ENCODE results near the gene JAM3. TPM values are rescaled to one million over a fixed set of nuclear protein-coding genes. Genes with fewer than 3 reads are reported as not detected.
A peak's percentile ranks its signal among the peaks of the same experiment; 100 is the strongest.

Gene JAM3
- total and polyA plus RNA-seq, 2 of the 8 experiments (the other 6 are each of a cell fraction or from before 2014, with no cell fraction given), result 19.6 to 42.8 TPM

DNA sequence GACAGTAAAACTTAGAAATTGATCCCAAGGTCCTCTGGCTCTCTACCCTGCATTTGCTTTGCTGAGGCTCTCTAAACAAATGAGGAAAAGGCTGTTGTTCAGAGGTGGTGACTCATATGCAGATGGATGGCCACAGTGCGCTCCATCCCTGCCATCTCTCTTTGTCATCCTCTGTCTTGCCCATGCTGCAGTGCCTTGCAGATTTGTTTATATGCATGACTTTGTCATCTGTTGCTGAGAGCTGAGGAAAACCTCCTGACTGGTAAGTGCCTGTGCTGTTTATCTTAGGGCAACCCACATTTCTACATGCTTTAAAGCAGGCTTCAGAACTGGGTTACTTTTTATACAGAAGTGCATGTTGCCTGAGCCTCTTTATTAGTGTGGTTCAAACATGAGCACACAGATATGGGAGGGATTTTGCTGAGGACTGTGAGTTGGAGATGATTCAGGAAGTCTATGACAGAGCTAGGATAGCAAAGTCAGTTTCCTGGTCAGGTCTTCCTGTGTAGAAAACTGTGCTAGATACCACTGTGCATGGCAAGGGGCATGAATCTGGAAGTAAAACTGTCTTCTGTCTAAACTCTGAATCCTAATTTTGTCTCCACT is 57.4 kb downstream of the JAM3 start:
- Histone ChIP-seq H3K14ac (ENCODE audit: insufficient read length) (no peak overlapping the region), H2BK12ac (ENCODE audit: low read depth, low read length) (no peak overlapping the region), H3K18ac (ENCODE audit: extremely low read depth, low read length) (no peak overlapping the region), H3K23ac (ENCODE audit: insufficient read length) (no peak overlapping the region), H3K79me1 (ENCODE audit: low read depth, low read length) (no peaks in the 10 kb centered on the region; the same call in 1 of the 2 replicates), H3K23me2 (ENCODE audit: low read depth, low read length) (no peaks in the 10 kb centered on the region; the same call in 1 of the 2 replicates), H3K4me1 (replicated peaks in 1 of 4; ENCODE audit: control insufficient read depth in 3 of 4, insufficient read depth in 4 of 4, low read length in 3 of 4) (peaks cover 0 to 16% (median 11%) of the 10 kb centered on the region in 4 experiments; a peak in 4 of 7 replicates), H3K4me3 (ENCODE audit: extremely low read depth in 1 of 4, insufficient read depth in 2 of 4, low read depth in 3 of 4, low read length in 4 of 4) (no peak overlapping the region), H4K8ac (ENCODE audit: extremely low read depth, insufficient read depth, low read length) (no peak overlapping the region), H4K5ac (ENCODE audit: insufficient read length, low read depth, low read length) (no peak overlapping the region), H3K56ac (replicated peaks; ENCODE audit: insufficient read length, low read depth, low read length) (no peak overlapping the region), H4K91ac (replicated peaks; ENCODE audit: insufficient read length, low read length) (no peak overlapping the region), H3K27me3 (replicated peaks in 1 of 4; ENCODE audit: control insufficient read depth in 3 of 4, extremely low read depth in 1 of 4, insufficient read depth in 3 of 4, low read length in 3 of 4) (peaks cover 0 to 10% (median 5%) of the 10 kb centered on the region in 4 experiments; a peak in 3 of 7 replicates), H2AFZ (ENCODE audit: low read length) (no peak overlapping the region), H2BK20ac (ENCODE audit: low read length) (no peak overlapping the region), H3K4me2 (ENCODE audit: insufficient read depth in 1 of 2, low read depth in 2 of 2, low read length in 2 of 2) (peak overlapping the region in 1 of 2 experiments; percentile 68; a peak in 2 of 4 replicates), H2BK120ac (replicated peaks; ENCODE audit: low read depth, low read length) (no peak overlapping the region), H3K27ac (ENCODE audit: low read depth, low read length) (no peak overlapping the region), H2BK5ac (ENCODE audit: low read depth, low read length) (no peak overlapping the region), H2AK5ac (ENCODE audit: low read depth, low read length) (no peak overlapping the region), H4K20me1 (replicated peaks in 1 of 2; ENCODE audit: control insufficient read depth in 1 of 2, insufficient read depth in 2 of 2, low read length in 2 of 2) (peaks cover 2 to 7% of the 10 kb centered on the region in 2 experiments), H3K9me3 (ENCODE audit: insufficient read depth in 2 of 2, low read depth in 1 of 2, low read length in 1 of 2) (peaks cover 0 to under 1% of the 10 kb centered on the region in 2 experiments; a peak in 1 of 4 replicates), H3K79me2 (ENCODE audit: control insufficient read depth in 1 of 2, insufficient read depth in 2 of 2, low read length in 2 of 2) (no peaks in the 10 kb centered on the region; a peak in 1 of 4 replicates), H2BK15ac (ENCODE audit: low read length) (no peak overlapping the region), H3K9ac (replicated peaks in 1 of 4; ENCODE audit: extremely low read depth in 1 of 4, low read depth in 3 of 4, low read length in 3 of 4) (no peak overlapping the region), H3K4ac (replicated peaks; ENCODE audit: insufficient read length, low read depth, low read length) (no peak overlapping the region), H3K36me3 (ENCODE audit: control insufficient read depth in 2 of 4, insufficient read depth in 4 of 4, low read length in 3 of 4) (no peaks in the 10 kb centered on the region; a peak in 1 of 8 replicates)
- peak; percentile 87 for TF ChIP-seq RFX5 (IDR thresholded peaks at IDR 0.05; ENCODE audit: borderline replicate concordance, low read depth, low read length)
- TF ChIP-seq, protein P1, sequence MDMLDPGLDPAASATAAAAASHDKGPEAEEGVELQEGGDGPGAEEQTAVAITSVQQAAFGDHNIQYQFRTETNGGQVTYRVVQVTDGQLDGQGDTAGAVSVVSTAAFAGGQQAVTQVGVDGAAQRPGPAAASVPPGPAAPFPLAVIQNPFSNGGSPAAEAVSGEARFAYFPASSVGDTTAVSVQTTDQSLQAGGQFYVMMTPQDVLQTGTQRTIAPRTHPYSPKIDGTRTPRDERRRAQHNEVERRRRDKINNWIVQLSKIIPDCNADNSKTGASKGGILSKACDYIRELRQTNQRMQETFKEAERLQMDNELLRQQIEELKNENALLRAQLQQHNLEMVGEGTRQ (IDR thresholded peaks at IDR 0.05; ENCODE audit: low read length), result no peak
- no peak for TF ChIP-seq SIRT6 (IDR thresholded peaks at IDR 0.05; ENCODE audit: low read length)
- no peak for TF ChIP-seq CHD2 (IDR thresholded peaks at IDR 0.05; ENCODE audit: low read length)
- TF ChIP-seq CREB1 (IDR thresholded peaks at IDR 0.05), result 0 out of 2 replicates have a peak, but pooled peaks have one; percentile 27
- TF ChIP-seq RNF2 (IDR thresholded peaks at IDR 0.05; ENCODE audit: borderline replicate concordance, low read depth, low read length, missing control alignments, poor library complexity, severe bottlenecking), result no peak
- no peak for TF ChIP-seq NANOG (IDR thresholded peaks at IDR 0.05; ENCODE audit: insufficient read depth, low read depth, low read length, poor library complexity, severe bottlenecking)
- TF ChIP-seq JUND (IDR thresholded peaks at IDR 0.05; ENCODE audit: low read length), result peak; percentile 78
- 41% methylated on average over 1 of the region's 1 CpG; no CpG with 5 or more reads in 1 of the 2 experiments for WGBS, 2 experiments (ENCODE audit: extremely low coverage in 1 of 2, insufficient coverage in 1 of 2, insufficient read length in 1 of 2, insufficient replicate concordance in 2 of 2, low coverage in 1 of 2, low lambda C conversion rate in 2 of 2, missing lambda C conversion rate in 1 of 2)
- ChIA-PET POLR2A (ENCODE audit: partially characterized antibody) (interaction anchor here (0.8 to 1.2 kb wide), 2 partner anchors 9 to 89 kb away, joined by 3 to 5 read pairs; no protein-coding TSS in a partner anchor), CTCF (ENCODE audit: partially characterized antibody) (interaction anchor here (0.6 to 3.1 kb wide), 10 partner anchors 10 to 91 kb away, joined by 3 to 12 read pairs (median 3); no protein-coding TSS in a partner anchor)
- FAIRE-seq, result peak; percentile 85
- peak in 1 of 2 experiments; percentile 33 for DNase-seq (ENCODE audit: low read depth in 1 of 2, low spot score in 2 of 2)

Measured in H1 (cell line).